Measurements from ENCODE around the gene CHRNG.

CHRNG gene

GRCh38 chr2:232580648-232580981 lies 41.1 kb downstream of the CHRNG start:
- H3K27ac Mint-ChIP-seq: no peak overlapping the region
- no peak for DNase-seq
- no peak overlapping the region for H3K4me3 Mint-ChIP-seq
- H3K36me3 Mint-ChIP-seq (ENCODE audit: low read depth): peaks cover 80% of the 10 kb centered on the region
- peaks cover 14% of the 10 kb centered on the region for H3K4me1 Mint-ChIP-seq (ENCODE audit: low read depth)
- H3K9me3 Mint-ChIP-seq: no peaks in the 10 kb centered on the region
- H3K27me3 Mint-ChIP-seq: no peaks in the 10 kb centered on the region

GRCh38 chr2:232581725-232582124 lies 42.2 kb downstream of the CHRNG start:
- no peak overlapping the region for H3K4me3 Mint-ChIP-seq
- no peak for DNase-seq
- H3K9me3 Mint-ChIP-seq: no peaks in the 10 kb centered on the region
- H3K27ac Mint-ChIP-seq: no peak overlapping the region
- peaks cover 10% of the 10 kb centered on the region for H3K4me1 Mint-ChIP-seq (ENCODE audit: low read depth)
- no peaks in the 10 kb centered on the region for H3K27me3 Mint-ChIP-seq
- peaks cover 72% of the 10 kb centered on the region for H3K36me3 Mint-ChIP-seq (ENCODE audit: low read depth)

- H3K9me3 Mint-ChIP-seq: no peaks in the 10 kb centered on the region
- H3K36me3 Mint-ChIP-seq (ENCODE audit: low read depth): peaks cover 56% of the 10 kb centered on the region
- H3K27ac Mint-ChIP-seq: no peak overlapping the region
- H3K27me3 Mint-ChIP-seq: no peaks in the 10 kb centered on the region
- no peak for DNase-seq
- no peak overlapping the region for H3K4me3 Mint-ChIP-seq
- peaks cover 8% of the 10 kb centered on the region for H3K4me1 Mint-ChIP-seq (ENCODE audit: low read depth)
Observed at GRCh38 chr2:232584238-232584637, 44.7 kb downstream of the CHRNG start.

GRCh38 chr2:232586943-232587505 lies 47.5 kb downstream of the CHRNG start:
- Mint-ChIP-seq H3K36me3 (ENCODE audit: low read depth) (peaks cover 31% of the 10 kb centered on the region), H3K4me1 (ENCODE audit: low read depth) (no peaks in the 10 kb centered on the region), H3K27ac (no peak overlapping the region), H3K27me3 (no peaks in the 10 kb centered on the region), H3K4me3 (no peak overlapping the region), H3K9me3 (no peaks in the 10 kb centered on the region)
- DNase-seq: no peak

GRCh38 chr2:232587512-232587911 lies 48.0 kb downstream of the CHRNG start:
- Mint-ChIP-seq H3K4me1 (ENCODE audit: low read depth) (no peaks in the 10 kb centered on the region), H3K9me3 (no peaks in the 10 kb centered on the region), H3K4me3 (no peak overlapping the region), H3K27ac (no peak overlapping the region), H3K27me3 (no peaks in the 10 kb centered on the region), H3K36me3 (ENCODE audit: low read depth) (peaks cover 26% of the 10 kb centered on the region)
- DNase-seq: no peak

GRCh38 chr2:232588031-232588430 lies 48.5 kb downstream of the CHRNG start:
- DNase-seq: no peak
- Mint-ChIP-seq H3K27me3 (no peaks in the 10 kb centered on the region), H3K4me3 (no peak overlapping the region), H3K36me3 (ENCODE audit: low read depth) (peaks cover 21% of the 10 kb centered on the region), H3K4me1 (ENCODE audit: low read depth) (peaks cover 3% of the 10 kb centered on the region), H3K9me3 (no peaks in the 10 kb centered on the region), H3K27ac (no peak overlapping the region)

GRCh38 chr2:232588680-232589585 lies 49.4 kb downstream of the CHRNG start:
- peaks cover 12% of the 10 kb centered on the region for H3K36me3 Mint-ChIP-seq (ENCODE audit: low read depth)
- no peaks in the 10 kb centered on the region for H3K9me3 Mint-ChIP-seq
- no peak overlapping the region for H3K4me3 Mint-ChIP-seq
- no peaks in the 10 kb centered on the region for H3K27me3 Mint-ChIP-seq
- H3K4me1 Mint-ChIP-seq (ENCODE audit: low read depth): peaks cover 7% of the 10 kb centered on the region
- no peak overlapping the region for H3K27ac Mint-ChIP-seq
- no peak for DNase-seq

- no peaks in the 10 kb centered on the region for H3K27me3 Mint-ChIP-seq
- H3K36me3 Mint-ChIP-seq (ENCODE audit: low read depth): no peaks in the 10 kb centered on the region
- no peak for DNase-seq
- H3K4me1 Mint-ChIP-seq (ENCODE audit: low read depth): peaks cover 7% of the 10 kb centered on the region
- H3K27ac Mint-ChIP-seq: no peak overlapping the region
- H3K4me3 Mint-ChIP-seq: no peak overlapping the region
- H3K9me3 Mint-ChIP-seq: no peaks in the 10 kb centered on the region
Observed at GRCh38 chr2:232592772-232593395, 53.4 kb downstream of the CHRNG start.

GRCh38 chr2:232593982-232594381 lies 54.5 kb downstream of the CHRNG start:
- DNase-seq: no peak
- Mint-ChIP-seq H3K9me3 (no peaks in the 10 kb centered on the region), H3K4me1 (ENCODE audit: low read depth) (peaks cover 7% of the 10 kb centered on the region), H3K27ac (no peak overlapping the region), H3K4me3 (no peak overlapping the region), H3K36me3 (ENCODE audit: low read depth) (no peaks in the 10 kb centered on the region), H3K27me3 (no peaks in the 10 kb centered on the region)

Measured in activated T-cell treated with anti-CD3 and anti-CD28 coated beads, Interleukin-2, amount 50 U/mL, for 24 hours (primary cell).